Right lobe of liver (tissue), 6 donors: Measurements from ENCODE around the gene LSM5. TPM values are rescaled to one million over a fixed set of nuclear protein-coding genes. Genes with fewer than 3 reads are reported as not detected.

ENCODE experiments used
- ATAC-seq, 4 donors: fragments of 200-7000 bp; cut with Tn5 transposase; one replicate each; pipeline ENCODE4 v1.9.1; 2020; ENCODE audit warnings: mild to moderate bottlenecking in 4 of 4, moderate library complexity in 4 of 4
- DNase-seq, 3 donors: peaks; one replicate each; pipeline ENCODE4 v3.0.0-alpha.2; 2020
- H3K27ac ChIP-seq, 3 donors: fragments of 200-600 bp; one replicate each; pipeline ENCODE4 v1.8.0; 2022
- H3K27me3 ChIP-seq, 2 donors: fragments of 200-600 bp; one replicate each; pipeline ENCODE4 v1.8.0; 2022
- H3K36me3 ChIP-seq, 4 donors: fragments of 200-600 bp; sonication (generic) in 1 of 4; one replicate each; pipeline versions ENCODE4 v1.5.1 to v1.8.0; 2017 to 2022; ENCODE audit warnings: control low read depth in 1 of 4
- H3K4me1 ChIP-seq, 4 donors: fragments of 200-600 bp; sonication (generic) in 1 of 4; one replicate each; pipeline versions ENCODE4 v1.5.1 to v1.8.0; 2017 to 2022; ENCODE audit warnings: control low read depth in 1 of 4
- H3K4me3 ChIP-seq, 3 donors: fragments of 200-600 bp; one replicate each; pipeline ENCODE4 v1.8.0; 2022
- H3K9me3 ChIP-seq, 4 donors: fragments of 200-600 bp; sonication (generic) in 1 of 4; one replicate each; pipeline versions ENCODE4 v1.5.1 to v1.8.0; 2017 to 2022; ENCODE audit warnings: control low read depth in 1 of 4
- CTCF ChIP-seq, 4 donors: fragments of 200-600 bp in 3 of 4; fragments of 450-650 bp in 1 of 4; IDR thresholded peaks; one replicate each; pipeline versions ENCODE4 v1.5.1 to v1.8.0; 2016 to 2022; ENCODE audit warnings: antibody characterized with exemption in 4 of 4, mild to moderate bottlenecking in 2 of 4
- POLR2A ChIP-seq: fragments of 450-650 bp; IDR thresholded peaks from one replicate; pipeline ENCODE4 v1.6.1; 2017; ENCODE audit warnings: antibody characterized with exemption, mild to moderate bottlenecking
- WGBS: methylation state at CpG from one replicate; pipeline ENCODE4 v1.1.6; 2018; ENCODE audit warnings: low coverage, low lambda C conversion rate; ENCODE audit not compliant: insufficient coverage; ENCODE audit errors: missing lambda C conversion rate; 5-methylcytosine and 5-hydroxymethylcytosine counted together
- intact Hi-C, 2 donors: fragments of 100-400 bp; cut with DNase I; formaldehyde crosslinking; loops; one replicate each; pipeline versions ENCODE4 v1.11.2 to v1.14.1; 2022
- total RNA-seq, 6 experiments: library from RNA; depleted of rRNA in 2 of 6; stranded (reverse); fragments of >200 nt in 2 of 6; fragmentation: NEBNext Ultra II Directional in 3 of 6; extraction: Animal tissue kit (Norgen Biotek cat#: 25700) in 3 of 6; gene quantifications; one replicate each; pipeline versions ENCODE4 v1.1.0 to v1.2.4, GENCODE V29; 2016 to 2023
- donor health status: DM: no; HTN: yes; CAD: no.
- donor health status: DM: no; HTN: no; CAD: no.
- donor health status: DM: no; HTN: no; CAD: no.
- donor health status: DM: no; HTN: yes; CAD: no.
- donor health status: DM: no; HTN: yes; CAD: no.

The LSM5 gene
- total RNA-seq, 6 experiments from 2014 or later = 8.7 to 26.2 (median 21.8) TPM

GRCh38 chr7:32496052-32496813, 6.1 kb upstream of the LSM5 start:
- peak overlapping the region; percentile 92 to 97 (median 96) for H3K4me3 ChIP-seq
- TF ChIP-seq POLR2A (no peak), CTCF (IDR thresholded peaks at IDR 0.05) (no peak)
- no peaks in the 10 kb centered on the region for H3K9me3 ChIP-seq
- no peak for DNase-seq
- 4% methylated on average over 10 of the region's 10 CpGs for WGBS
- no peak for ATAC-seq
- H3K36me3 ChIP-seq = no peaks in the 10 kb centered on the region
- intact Hi-C loops = no loop called here
- no peaks in the 10 kb centered on the region for H3K27me3 ChIP-seq
- peaks cover 0 to 20% (median 6%) of the 10 kb centered on the region in 4 donors for H3K4me1 ChIP-seq
- H3K27ac ChIP-seq = peak overlapping the region; percentile 83 to 93 (median 93)

- ATAC-seq (peak; percentile 95 to 100 (median 96)), DNase-seq (peak; percentile 99 to 100 (median 100))
- Histone ChIP-seq H3K4me1 (peaks cover 0 to 19% (median 6%) of the 10 kb centered on the region in 4 donors), H3K27me3 (no peaks in the 10 kb centered on the region), H3K9me3 (no peaks in the 10 kb centered on the region), H3K27ac (peak within 1 kb of the TSS; percentile 83 to 93 (median 93)), H3K36me3 (no peaks in the 10 kb centered on the region), H3K4me3 (peak within 1 kb of the TSS; percentile 92 to 97 (median 96))
- TF ChIP-seq POLR2A = peak; percentile 86
- TF ChIP-seq CTCF (IDR thresholded peaks at IDR 0.05) = no peak
- intact Hi-C loops = no loop called here
- WGBS = 0% methylated on average over 6 of the region's 67 CpGs
These were observed 5.3 kb upstream of the LSM5 start, which contains the start of gene AVL9 for GRCh38 chr7:32495298-32496051. TSS of gene AVL9 (plus strand) at chr7:32495489. CDS start at chr7:32495710, 221 bp downstream.

GRCh38 chr7:32494946-32495297, 4.7 kb upstream of the LSM5 start:
- 0% methylated on average over 13 of the region's 14 CpGs for WGBS
- no peaks in the 10 kb centered on the region for H3K36me3 ChIP-seq
- DNase-seq = no peak
- intact Hi-C loops = no loop called here
- peaks cover 0 to 19% (median 6%) of the 10 kb centered on the region in 4 donors for H3K4me1 ChIP-seq
- peak overlapping the region; percentile 54 to 67 (median 55) for H3K27ac ChIP-seq
- TF ChIP-seq POLR2A (no peak), CTCF (IDR thresholded peaks at IDR 0.05) (no peak)
- peak; percentile 0 to 11 (median 2) for ATAC-seq
- H3K27me3 ChIP-seq = no peaks in the 10 kb centered on the region
- H3K9me3 ChIP-seq = no peaks in the 10 kb centered on the region
- H3K4me3 ChIP-seq = peak overlapping the region; percentile 92 to 97 (median 96)

GRCh38 chr7:32489788-32490126, 423 bp downstream of the LSM5 start:
- peak overlapping the region; percentile 78 to 85 (median 80) for H3K4me3 ChIP-seq
- intact Hi-C loops = no loop called here
- H3K4me1 ChIP-seq = peaks cover 0 to 32% (median 5%) of the 10 kb centered on the region in 4 donors
- no peaks in the 10 kb centered on the region for H3K9me3 ChIP-seq
- H3K36me3 ChIP-seq = peaks cover 0 to 4% (median 0%) of the 10 kb centered on the region in 4 donors
- WGBS = under 1% methylated on average over 8 of the region's 9 CpGs
- TF ChIP-seq CTCF (IDR thresholded peaks at IDR 0.05) (no peak), POLR2A (no peak)
- peak overlapping the region; percentile 63 to 75 (median 64) for H3K27ac ChIP-seq
- DNase-seq (no peak), ATAC-seq (no peak)
- H3K27me3 ChIP-seq = no peaks in the 10 kb centered on the region
